Ramos (cell line): Measurements from ENCODE around the gene DGCR6L.
"Not testable (repeated sequence)": the region's sequence is repeated elsewhere in the genome, so short reads cannot be mapped to it uniquely, and the experiment has no call there.

Experiments
- in situ Hi-C: fragments of 300-500 bp; cut with MboI; formaldehyde crosslinking; loops from one replicate; pipeline ENCODE4 v1.14.3; 2022; ENCODE audit warnings: low sequenced_read_pairs; ENCODE audit not compliant: unreplicated experiment

Gene DGCR6L

GRCh38 chr22:20280163-20280562 is 39.7 kb downstream of the DGCR6L start:
- in situ Hi-C loops = loop anchor here (5.0 to 10.0 kb wide), 2 partner anchors 123 to 315 kb away; no protein-coding TSS in a partner anchor

GRCh38 chr22:20279662-20280134 is 40.2 kb downstream of the DGCR6L start:
- in situ Hi-C loops = loop anchor here (5.0 to 10.0 kb wide), 2 partner anchors 122 to 315 kb away; no protein-coding TSS in a partner anchor

- in situ Hi-C loops = not testable (repeated sequence)
These were observed 41.0 kb downstream of the DGCR6L start for GRCh38 chr22:20278726-20279490.

GRCh38 chr22:20277936-20278635 is 41.8 kb downstream of the DGCR6L start:
- in situ Hi-C loops = not testable (repeated sequence)

DNA sequence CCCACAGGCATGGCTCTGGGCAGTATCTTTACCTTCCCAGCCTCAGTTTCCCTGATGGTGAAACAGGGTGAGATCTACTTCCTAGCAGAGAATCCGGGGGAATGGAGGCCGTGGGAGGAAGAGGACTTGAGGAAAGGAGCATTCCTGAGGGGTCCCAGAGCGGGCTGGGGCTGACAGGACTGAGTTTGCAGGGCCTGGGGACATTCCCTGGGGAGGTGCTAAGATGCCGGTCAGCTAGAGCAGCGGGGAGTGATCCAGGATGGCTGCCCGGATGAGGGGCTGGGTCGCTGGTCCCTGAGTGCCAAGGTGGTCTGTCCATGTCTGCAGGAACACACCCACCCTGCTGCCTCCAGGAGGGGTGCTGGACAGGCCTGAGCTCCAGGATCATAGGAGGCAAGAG is 43.4 kb downstream of the DGCR6L start:
- in situ Hi-C loops = no loop called here

DNA sequence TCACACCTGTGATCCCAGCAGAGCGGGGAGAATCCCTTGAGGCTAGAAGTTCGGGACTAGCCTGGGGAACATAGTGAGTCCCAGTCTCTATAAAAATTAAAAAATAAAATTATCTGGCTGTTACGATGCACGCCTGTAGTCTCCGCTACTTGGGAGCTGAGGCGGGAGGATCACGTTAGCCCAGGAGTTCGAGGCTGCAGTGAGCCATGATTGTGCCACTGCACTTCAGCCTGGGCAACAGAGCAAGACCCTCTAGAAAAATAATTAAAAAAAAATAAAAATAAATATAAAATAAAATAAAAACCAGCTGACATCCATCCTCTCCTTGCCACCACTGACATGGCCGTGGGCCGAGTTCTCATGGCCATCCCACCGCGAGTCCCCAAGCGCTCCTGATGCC is 44.0 kb downstream of the DGCR6L start:
- in situ Hi-C loops = no loop called here

DNA sequence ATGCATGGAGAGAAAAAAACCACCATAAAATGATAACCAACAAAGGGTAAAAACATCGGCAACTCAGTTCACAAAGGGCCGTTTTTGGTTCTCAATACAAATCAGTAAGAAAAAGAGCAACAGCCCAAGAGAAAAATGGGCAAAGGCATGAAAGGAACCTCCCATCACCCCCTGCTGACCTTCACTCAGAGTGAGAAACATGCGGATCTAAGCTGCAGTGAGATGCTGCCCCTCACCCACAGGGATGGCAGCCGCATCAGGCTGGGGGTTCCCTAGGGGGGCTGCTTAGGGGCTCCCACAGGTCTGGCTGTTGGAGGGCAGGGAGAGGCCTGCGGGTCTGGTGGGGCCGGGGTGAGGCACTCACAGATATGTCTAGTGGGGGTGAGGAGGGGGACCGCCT is 44.5 kb downstream of the DGCR6L start:
- in situ Hi-C loops = not testable (repeated sequence)

DNA sequence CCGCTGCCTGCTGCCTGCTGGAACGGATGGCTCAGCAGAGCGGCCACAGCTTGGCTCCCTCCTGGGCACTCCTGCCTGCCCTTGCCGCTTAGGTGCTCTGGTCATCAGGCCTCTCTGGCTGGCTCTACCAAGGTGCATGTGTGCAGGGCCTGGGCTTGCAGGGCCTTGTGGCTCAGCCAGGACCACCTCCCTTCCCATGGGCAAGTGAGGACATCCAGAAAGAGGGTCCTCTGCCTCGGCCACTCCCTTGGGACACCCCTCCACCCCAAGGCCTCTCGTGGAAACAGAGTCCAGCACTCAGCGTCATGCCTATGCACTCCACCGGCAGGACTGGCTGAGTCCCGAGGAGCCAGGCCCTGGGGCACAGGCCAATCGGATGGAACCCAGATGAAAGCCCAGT is 45.5 kb downstream of the DGCR6L start:
- in situ Hi-C loops = not testable (repeated sequence)

DNA sequence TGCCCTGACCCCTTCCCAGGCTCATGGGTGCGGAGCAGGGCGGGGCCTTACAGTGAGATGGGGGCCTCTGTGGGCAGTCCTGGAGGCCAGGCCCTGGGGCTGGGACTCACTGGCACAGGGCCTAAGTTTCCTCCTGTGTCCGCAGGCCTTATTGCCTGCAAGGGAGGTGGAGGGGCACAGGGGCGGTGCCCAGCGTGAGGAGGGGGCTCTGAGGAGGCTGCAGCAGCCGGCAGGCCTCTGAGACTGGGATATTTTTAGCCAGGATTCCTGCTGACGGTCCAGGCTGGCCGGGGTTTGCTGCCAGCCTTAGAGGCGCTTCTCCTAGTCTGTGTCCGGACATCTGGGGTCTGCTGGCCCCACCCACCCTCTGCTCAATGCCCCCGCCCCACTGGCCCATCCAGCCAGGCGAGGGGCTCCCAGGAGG is 46.1 kb downstream of the DGCR6L start:
- in situ Hi-C loops = no loop called here

DNA sequence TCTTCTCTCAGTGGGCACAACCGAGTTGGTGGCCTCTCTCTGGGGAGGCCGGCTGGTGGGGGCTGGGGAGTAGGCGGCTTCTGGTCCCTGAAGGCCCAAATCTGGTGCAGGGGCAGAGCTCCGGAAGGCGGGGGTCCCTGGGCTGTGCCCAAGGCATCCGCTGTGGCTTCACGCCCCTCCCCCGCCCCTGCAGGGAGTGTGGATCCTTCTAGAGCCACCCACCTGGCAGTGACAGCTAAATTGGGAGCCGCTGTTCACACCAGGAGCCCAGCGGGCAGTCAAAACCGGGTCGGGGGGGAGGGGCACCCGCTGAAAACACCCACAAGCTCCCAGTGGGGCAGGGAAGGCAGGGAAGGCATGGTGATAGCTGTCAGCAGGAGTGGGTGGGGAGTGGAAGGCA is 47.2 kb downstream of the DGCR6L start:
- in situ Hi-C loops = no loop called here

GRCh38 chr22:20272174-20272573 is 47.7 kb downstream of the DGCR6L start:
- in situ Hi-C loops = no loop called here

DNA sequence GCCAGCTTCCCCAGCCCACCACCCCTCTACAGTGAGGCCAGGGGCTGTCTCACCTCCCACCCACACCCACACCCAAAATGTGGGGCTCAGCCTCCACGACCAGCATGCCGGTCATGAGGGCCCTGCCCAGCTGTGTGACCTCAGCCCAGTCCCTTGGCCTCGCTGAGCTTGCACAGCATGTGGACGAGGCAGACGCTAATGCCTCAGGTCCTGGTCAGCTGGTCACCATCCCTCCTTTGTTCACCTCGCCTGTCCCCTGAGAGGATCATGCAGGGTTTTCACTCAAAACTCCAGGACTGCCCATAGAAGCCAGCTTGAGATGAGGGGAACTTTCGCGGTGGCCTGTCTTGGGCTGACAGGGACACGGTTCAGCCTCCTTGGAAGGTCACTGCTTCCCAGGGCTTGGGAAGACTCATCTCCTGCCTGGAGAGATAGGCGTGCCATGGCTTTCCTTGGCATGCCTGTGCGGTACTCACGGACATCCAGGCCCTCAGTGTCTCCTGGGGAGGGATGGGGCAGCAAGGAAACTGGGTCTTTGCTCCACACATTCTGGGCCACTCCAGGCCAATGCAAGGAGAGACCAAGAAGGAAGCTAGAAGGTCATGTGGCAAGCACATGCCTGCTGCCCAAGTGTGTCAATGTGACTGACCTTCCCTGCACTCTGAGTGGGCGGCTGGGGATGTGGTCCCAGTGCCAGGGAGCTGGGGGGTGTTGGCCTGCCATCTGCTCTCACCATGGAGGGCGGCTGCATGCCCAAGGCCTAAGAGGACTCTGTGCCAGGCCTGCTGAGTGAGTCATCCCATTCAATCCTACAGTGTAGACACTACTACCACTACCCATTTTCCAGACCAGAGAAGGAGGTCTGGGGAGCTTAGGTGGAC is 48.5 kb downstream of the DGCR6L start:
- in situ Hi-C loops = no loop called here

DNA sequence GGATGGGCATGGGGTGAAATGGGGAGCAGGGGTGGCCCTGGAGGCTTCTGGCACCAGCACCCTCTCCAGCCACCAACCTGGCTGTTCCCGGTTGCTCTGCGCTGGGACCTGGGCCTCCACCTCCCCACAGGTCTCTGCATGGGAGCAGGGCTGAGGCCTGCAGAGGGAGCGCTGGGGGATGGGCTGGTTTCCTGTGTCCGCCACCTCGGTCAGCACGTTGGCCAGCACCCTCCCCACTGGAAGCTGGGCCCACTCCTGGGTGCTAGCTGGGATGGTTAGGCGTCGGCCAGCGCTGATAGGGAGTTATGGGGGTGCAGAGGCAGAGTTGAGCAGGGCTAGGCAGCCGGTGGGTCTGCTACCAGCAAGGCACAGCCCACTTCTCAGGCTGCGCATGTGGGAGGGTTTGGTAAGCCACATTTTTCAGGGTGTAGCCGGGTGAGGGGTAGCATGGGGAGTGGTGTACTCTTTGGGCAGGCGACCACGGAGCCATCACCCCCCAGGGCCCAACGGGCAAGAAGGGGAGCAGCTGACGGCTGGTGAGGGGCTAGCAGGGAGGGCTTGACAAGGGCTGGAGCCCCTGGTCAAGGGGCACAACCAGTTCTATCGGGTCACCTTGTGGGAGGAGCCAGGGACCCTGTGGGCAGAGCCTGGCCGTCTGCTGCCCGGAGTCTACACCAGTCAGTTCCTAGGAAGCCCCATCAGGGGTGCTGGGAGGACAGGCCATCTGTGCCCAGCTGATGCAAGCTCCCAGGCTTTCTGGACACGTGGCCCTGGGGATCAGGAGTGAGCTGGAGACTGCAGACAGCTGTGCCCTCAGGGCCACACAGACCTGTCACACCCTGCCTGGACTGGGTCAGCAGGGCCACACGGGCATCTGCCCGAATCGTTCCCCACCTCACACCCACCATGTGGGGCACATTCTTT is 49.4 kb downstream of the DGCR6L start:
- in situ Hi-C loops = not testable (repeated sequence)

GRCh38 chr22:20269673-20270072 is 50.2 kb downstream of the DGCR6L start:
- in situ Hi-C loops = not testable (repeated sequence)

GRCh38 chr22:20269201-20269600 is 50.7 kb downstream of the DGCR6L start:
- in situ Hi-C loops = not testable (repeated sequence)

DNA sequence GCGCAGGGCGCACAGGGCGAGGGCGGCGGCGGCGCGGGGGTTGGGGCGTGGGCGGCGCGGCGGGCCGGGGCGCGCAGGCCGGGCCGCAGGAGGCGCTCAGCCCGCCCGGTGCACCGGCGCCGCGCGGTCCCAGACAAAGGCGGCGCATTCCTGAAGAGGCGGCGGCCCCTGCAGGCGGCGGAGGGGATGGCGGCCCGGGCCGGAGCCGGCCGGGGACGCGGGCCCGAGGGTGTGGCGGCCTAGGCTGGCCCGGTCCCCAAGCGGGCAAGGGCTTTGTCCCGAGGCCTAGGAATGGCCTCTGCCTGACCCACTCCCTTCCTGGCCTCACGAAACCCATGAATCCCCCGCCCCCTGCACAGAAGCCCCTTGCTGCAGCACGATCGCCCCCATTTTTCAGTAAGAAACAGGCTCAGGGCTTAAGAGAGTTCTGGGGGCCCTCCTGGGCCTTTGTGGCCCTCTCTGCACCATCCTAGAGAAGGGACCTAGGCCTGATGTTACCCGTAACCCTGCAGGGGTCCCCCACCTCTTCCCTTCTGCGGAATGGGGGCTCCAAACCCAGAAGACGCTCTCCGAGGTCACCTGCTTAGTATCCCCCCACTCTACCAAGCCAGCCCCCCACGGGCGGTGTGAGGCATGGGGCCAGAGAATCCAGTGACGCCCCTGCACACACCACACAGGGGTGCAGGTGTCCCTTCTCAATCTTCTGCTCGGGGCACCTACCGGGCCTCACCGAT is 51.4 kb downstream of the DGCR6L start, which contains the start of gene RTN4R:
RTN4R (minus strand) TSS at position 40 of the 734 bp plus-strand sequence. CDS start 226 bp downstream, outside the sequence.
- in situ Hi-C loops = no loop called here

DNA sequence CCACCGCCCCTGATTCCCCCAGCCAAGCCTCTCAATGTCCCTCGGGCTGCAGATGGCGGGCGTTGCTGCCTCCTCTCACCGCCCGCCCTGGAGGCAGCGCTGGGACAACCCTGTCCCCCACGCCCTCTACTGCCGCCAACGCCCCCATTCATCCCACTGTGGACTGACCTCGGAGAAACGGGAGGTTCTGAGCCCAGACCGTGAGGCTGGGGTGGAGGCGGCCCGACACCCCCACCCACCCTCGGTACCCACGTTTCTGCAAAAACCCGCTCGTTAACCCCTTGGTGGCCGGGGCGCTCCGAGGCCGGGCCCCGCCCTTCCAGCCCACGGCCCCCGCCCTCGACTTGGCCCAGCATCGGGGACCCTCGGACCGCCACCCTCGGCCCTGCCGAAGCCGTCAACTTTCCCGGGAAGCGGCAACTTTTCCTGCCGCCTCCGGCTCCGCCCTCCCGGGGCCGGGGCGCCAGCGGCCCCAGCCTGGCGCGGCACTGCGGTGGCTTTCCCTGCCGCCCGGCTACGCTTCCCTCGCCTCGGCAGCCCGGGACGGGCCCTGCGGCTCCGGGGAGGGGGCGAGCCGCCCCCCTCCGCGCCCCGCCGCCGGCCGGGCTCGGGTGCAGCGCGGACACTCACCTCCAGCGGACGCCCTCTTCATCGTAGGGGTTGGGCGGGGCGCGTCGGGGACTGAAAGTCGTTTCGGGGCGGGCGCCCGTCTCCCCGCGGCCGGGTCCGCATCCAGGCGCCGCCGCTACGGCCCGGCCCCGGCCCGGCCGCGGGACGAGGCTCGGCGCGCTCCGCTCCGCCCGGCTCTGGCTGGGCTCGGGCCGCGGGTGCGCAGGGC is 52.2 kb downstream of the DGCR6L start:
- in situ Hi-C loops = no loop called here
